Gastrocnemius medialis (tissue), 4 donors: ENCODE data around the gene COMP.

Source experiments
- POLR2A ChIP-seq, 2 donors: fragments of 450-650 bp; IDR thresholded peaks; one replicate each; pipeline ENCODE4 v1.6.1; 2017; ENCODE audit warnings: antibody characterized with exemption in 2 of 2, mild to moderate bottlenecking in 2 of 2, moderate library complexity in 2 of 2
- TF ChIP-seq, protein P1 (sequence below), 5 experiments: fragments of 450-650 bp in 3 of 5; fragments of 200-600 bp in 2 of 5; sonication (generic) in 2 of 5; IDR thresholded peaks in 4 of 5; conservative IDR thresholded peaks in 1 of 5; 1 replicate in 4 of 5; 2 replicates in 1 of 5; pipeline ENCODE4 v1.5.1; 2016 to 2019; ENCODE audit warnings: antibody characterized with exemption in 5 of 5, mild to moderate bottlenecking in 3 of 5, moderate library complexity in 3 of 5

GRCh38 chr19:18771328-18772242 lies 19.5 kb downstream of the COMP start:
- TF ChIP-seq POLR2A (IDR thresholded peaks at IDR 0.05), result no peak
- TF ChIP-seq, protein P1, sequence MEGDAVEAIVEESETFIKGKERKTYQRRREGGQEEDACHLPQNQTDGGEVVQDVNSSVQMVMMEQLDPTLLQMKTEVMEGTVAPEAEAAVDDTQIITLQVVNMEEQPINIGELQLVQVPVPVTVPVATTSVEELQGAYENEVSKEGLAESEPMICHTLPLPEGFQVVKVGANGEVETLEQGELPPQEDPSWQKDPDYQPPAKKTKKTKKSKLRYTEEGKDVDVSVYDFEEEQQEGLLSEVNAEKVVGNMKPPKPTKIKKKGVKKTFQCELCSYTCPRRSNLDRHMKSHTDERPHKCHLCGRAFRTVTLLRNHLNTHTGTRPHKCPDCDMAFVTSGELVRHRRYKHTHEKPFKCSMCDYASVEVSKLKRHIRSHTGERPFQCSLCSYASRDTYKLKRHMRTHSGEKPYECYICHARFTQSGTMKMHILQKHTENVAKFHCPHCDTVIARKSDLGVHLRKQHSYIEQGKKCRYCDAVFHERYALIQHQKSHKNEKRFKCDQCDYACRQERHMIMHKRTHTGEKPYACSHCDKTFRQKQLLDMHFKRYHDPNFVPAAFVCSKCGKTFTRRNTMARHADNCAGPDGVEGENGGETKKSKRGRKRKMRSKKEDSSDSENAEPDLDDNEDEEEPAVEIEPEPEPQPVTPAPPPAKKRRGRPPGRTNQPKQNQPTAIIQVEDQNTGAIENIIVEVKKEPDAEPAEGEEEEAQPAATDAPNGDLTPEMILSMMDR (IDR thresholded peaks at IDR 0.05 in 4 of 5, conservative IDR thresholded peaks at IDR 0.05 in 1 of 5), result no peak
